Measurements from ENCODE around the gene SMG9.

DNA sequence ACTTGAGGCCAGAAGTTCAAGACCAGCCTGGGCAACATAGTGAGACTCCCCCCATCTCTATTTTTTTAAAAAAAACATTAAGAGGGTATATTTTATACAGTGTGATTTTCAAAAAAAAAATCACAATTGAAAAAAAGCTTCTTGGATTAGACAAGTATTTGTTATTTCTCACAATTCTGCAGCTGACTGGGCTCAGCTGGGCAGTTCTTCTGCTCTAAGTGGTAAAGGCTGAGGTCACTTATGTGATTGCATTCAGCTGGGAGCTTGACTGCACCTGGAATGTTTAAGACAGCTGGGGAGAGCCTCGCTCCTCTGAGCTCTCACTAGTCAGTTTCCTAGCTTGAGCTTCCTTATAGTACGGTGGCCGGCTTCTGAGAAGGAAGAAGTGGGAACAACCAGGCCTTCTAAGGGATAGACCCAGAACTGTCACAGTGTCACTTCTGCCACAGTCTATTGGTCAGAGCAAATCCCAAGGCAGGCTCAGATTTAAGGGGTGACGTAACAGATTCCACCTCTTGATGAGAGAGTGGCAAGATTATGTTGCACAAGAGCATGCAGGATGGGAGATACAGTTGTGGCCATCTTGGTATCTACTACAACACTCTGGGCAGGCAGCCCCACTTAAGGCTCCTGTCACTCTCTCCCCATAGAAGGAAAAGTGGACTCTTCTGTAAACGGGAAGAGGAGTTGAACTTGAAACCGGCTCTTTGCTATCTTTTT, 58.6 kb downstream of the SMG9 start:
- TF ChIP-seq RAD21 (IDR thresholded peaks at IDR 0.05; ENCODE audit: low read depth), result no peak
- TF ChIP-seq TAF1 (IDR thresholded peaks at IDR 0.05; ENCODE audit: low read depth), result no peak
- no peak for TF ChIP-seq ZBTB7A (IDR thresholded peaks at IDR 0.05; ENCODE audit: low read depth)
- TF ChIP-seq, protein P1, sequence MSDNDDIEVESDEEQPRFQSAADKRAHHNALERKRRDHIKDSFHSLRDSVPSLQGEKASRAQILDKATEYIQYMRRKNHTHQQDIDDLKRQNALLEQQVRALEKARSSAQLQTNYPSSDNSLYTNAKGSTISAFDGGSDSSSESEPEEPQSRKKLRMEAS (IDR thresholded peaks at IDR 0.05), result no peak
- TF ChIP-seq EP300 (IDR thresholded peaks at IDR 0.05; ENCODE audit: borderline replicate concordance), result no peak
- TF ChIP-seq TCF12 (IDR thresholded peaks at IDR 0.05; ENCODE audit: low read depth), result no peak
- TF ChIP-seq CEBPB (IDR thresholded peaks at IDR 0.05), result no peak
- TF ChIP-seq, protein P2, sequence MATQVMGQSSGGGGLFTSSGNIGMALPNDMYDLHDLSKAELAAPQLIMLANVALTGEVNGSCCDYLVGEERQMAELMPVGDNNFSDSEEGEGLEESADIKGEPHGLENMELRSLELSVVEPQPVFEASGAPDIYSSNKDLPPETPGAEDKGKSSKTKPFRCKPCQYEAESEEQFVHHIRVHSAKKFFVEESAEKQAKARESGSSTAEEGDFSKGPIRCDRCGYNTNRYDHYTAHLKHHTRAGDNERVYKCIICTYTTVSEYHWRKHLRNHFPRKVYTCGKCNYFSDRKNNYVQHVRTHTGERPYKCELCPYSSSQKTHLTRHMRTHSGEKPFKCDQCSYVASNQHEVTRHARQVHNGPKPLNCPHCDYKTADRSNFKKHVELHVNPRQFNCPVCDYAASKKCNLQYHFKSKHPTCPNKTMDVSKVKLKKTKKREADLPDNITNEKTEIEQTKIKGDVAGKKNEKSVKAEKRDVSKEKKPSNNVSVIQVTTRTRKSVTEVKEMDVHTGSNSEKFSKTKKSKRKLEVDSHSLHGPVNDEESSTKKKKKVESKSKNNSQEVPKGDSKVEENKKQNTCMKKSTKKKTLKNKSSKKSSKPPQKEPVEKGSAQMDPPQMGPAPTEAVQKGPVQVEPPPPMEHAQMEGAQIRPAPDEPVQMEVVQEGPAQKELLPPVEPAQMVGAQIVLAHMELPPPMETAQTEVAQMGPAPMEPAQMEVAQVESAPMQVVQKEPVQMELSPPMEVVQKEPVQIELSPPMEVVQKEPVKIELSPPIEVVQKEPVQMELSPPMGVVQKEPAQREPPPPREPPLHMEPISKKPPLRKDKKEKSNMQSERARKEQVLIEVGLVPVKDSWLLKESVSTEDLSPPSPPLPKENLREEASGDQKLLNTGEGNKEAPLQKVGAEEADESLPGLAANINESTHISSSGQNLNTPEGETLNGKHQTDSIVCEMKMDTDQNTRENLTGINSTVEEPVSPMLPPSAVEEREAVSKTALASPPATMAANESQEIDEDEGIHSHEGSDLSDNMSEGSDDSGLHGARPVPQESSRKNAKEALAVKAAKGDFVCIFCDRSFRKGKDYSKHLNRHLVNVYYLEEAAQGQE (IDR thresholded peaks at IDR 0.05; ENCODE audit: low read depth), result no peak
- TF ChIP-seq TEAD4 (IDR thresholded peaks at IDR 0.05), result no peak
- TF ChIP-seq CREB1 (IDR thresholded peaks at IDR 0.05; ENCODE audit: low read depth), result no peak
